NCI-H2107 (cell line): ENCODE measurements around the gene ARSD.
"Not testable (repeated sequence)": the region's sequence is repeated elsewhere in the genome, so short reads cannot be mapped to it uniquely, and the experiment has no call there.

Experiments
- DNase-seq: peaks from one replicate; lab custom pipeline; 2025; lab: John Stamatoyannopoulos, UW

The ARSD gene

GRCh38 chrX:2890536-2891460, 38.3 kb downstream of the ARSD start:
- not testable (repeated sequence) for DNase-seq

GRCh38 chrX:2889706-2890490, 39.2 kb downstream of the ARSD start:
- not testable (repeated sequence) for DNase-seq

GRCh38 chrX:2889045-2889605, 40.0 kb downstream of the ARSD start:
- no peak for DNase-seq

GRCh38 chrX:2888309-2888708, 40.8 kb downstream of the ARSD start:
- DNase-seq: no peak

- DNase-seq: no peak
Observed at GRCh38 chrX:2883770-2884169, 45.4 kb downstream of the ARSD start.

GRCh38 chrX:2879670-2880069, 49.5 kb downstream of the ARSD start:
- DNase-seq: no peak

GRCh38 chrX:2878563-2878962, 50.6 kb downstream of the ARSD start:
- no peak for DNase-seq

- DNase-seq: no peak
Observed at GRCh38 chrX:2875798-2876399, 53.2 kb downstream of the ARSD start.

GRCh38 chrX:2875136-2875481, 54.0 kb downstream of the ARSD start:
- no peak for DNase-seq

GRCh38 chrX:2874222-2875135, 54.7 kb downstream of the ARSD start:
- no peak for DNase-seq

GRCh38 chrX:2872671-2873277, 56.4 kb downstream of the ARSD start:
- DNase-seq: no peak

GRCh38 chrX:2871831-2872230, 57.3 kb downstream of the ARSD start:
- DNase-seq: no peak

- DNase-seq: no peak
Observed at GRCh38 chrX:2870650-2871049, 58.5 kb downstream of the ARSD start.

GRCh38 chrX:2867206-2867605, 61.9 kb downstream of the ARSD start:
- no peak for DNase-seq

- DNase-seq: no peak
Observed at GRCh38 chrX:2863646-2864045, 65.5 kb downstream of the ARSD start.

GRCh38 chrX:2862404-2862803, 66.7 kb downstream of the ARSD start:
- no peak for DNase-seq

GRCh38 chrX:2859197-2859797, 69.8 kb downstream of the ARSD start:
- no peak for DNase-seq

GRCh38 chrX:2857566-2857965, 71.6 kb downstream of the ARSD start:
- DNase-seq: no peak

- no peak for DNase-seq
Observed at GRCh38 chrX:2855761-2856160, 73.4 kb downstream of the ARSD start.

GRCh38 chrX:2854918-2855317, 74.2 kb downstream of the ARSD start:
- no peak for DNase-seq
